Suprapubic skin (tissue), 4 donors: ENCODE measurements around the gene KRTAP4-11. TPM values are rescaled to one million over a fixed set of nuclear protein-coding genes. Genes with fewer than 3 reads are reported as not detected.

Experiments used
- DNase-seq, 2 donors: peaks; one replicate each; pipeline ENCODE4 v3.0.0-alpha.2; 2019; ENCODE audit warnings: low spot score in 2 of 2
- H3K27ac ChIP-seq: fragments of 200-600 bp; sonication (generic); one replicate; pipeline ENCODE4 v1.5.1; 2019
- H3K27me3 ChIP-seq: fragments of 200-600 bp; sonication (generic); one replicate; pipeline ENCODE4 v1.5.1; 2019
- H3K36me3 ChIP-seq: fragments of 200-600 bp; sonication (generic); one replicate; pipeline ENCODE4 v1.5.1; 2019
- H3K4me1 ChIP-seq: fragments of 200-600 bp; sonication (generic); one replicate; pipeline ENCODE4 v1.5.1; 2019
- H3K4me3 ChIP-seq: fragments of 200-600 bp; sonication (generic); one replicate; pipeline ENCODE4 v1.5.1; 2019; ENCODE audit warnings: mild to moderate bottlenecking
- H3K9me3 ChIP-seq: fragments of 200-600 bp; sonication (generic); one replicate; pipeline ENCODE4 v1.5.1; 2019
- CTCF ChIP-seq, 2 donors: fragments of 200-600 bp in 1 of 2; fragments of 450-650 bp in 1 of 2; sonication (generic) in 1 of 2; IDR thresholded peaks; one replicate each; pipeline ENCODE4 v1.5.1; 2016 to 2019; ENCODE audit warnings: antibody characterized with exemption in 2 of 2, mild to moderate bottlenecking in 1 of 2, moderate library complexity in 1 of 2
- EP300 ChIP-seq: sonication (generic); formaldehyde crosslinking; IDR thresholded peaks from one replicate; pipeline ENCODE4 v1.6.1; 2017; ENCODE audit warnings: antibody characterized with exemption
- POLR2A ChIP-seq, 2 donors: fragments of 450-650 bp; IDR thresholded peaks; one replicate each; pipeline ENCODE4 v1.6.1; 2017; ENCODE audit warnings: antibody characterized with exemption in 2 of 2, mild to moderate bottlenecking in 2 of 2, moderate library complexity in 2 of 2
- POLR2AphosphoS5 ChIP-seq, 3 donors: sonication (generic); formaldehyde crosslinking; IDR thresholded peaks; one replicate each; pipeline ENCODE4 v1.6.1; 2017; ENCODE audit warnings: antibody characterized with exemption in 3 of 3
- total RNA-seq, 4 donors: library from RNA; depleted of rRNA; stranded (reverse); fragments of >200 nt; gene quantifications; one replicate each; pipeline ENCODE4 v1.1.0, GENCODE V29; 2016

KRTAP4-11 gene
- total RNA-seq, 4 donors from 2014 or later = 4.3 to 23.4 (median 5.6) TPM; not detected in 1

GRCh38 chr17:41067281-41067680 is 50.9 kb downstream of the KRTAP4-11 start:
- no peak for DNase-seq
- Histone ChIP-seq H3K27me3 (no peaks in the 10 kb centered on the region), H3K36me3 (no peaks in the 10 kb centered on the region), H3K4me3 (no peak overlapping the region), H3K4me1 (no peaks in the 10 kb centered on the region), H3K9me3 (no peaks in the 10 kb centered on the region), H3K27ac (no peak overlapping the region)
- TF ChIP-seq POLR2AphosphoS5 (IDR thresholded peaks at IDR 0.05) (no peak), CTCF (IDR thresholded peaks at IDR 0.05) (no peak), POLR2A (IDR thresholded peaks at IDR 0.05) (no peak), EP300 (no peak)

Other genes starting within 250 kb of the KRTAP4-11 start
- gene KRT20, start 233.1 kb downstream of the KRTAP4-11 start, total RNA-seq = under 1 TPM in 1 of 4 donors, not detected in 3; 0.60 TPM
- 100 to 1,000 TPM in 3 of 4 donors, 10 to 100 TPM in 1; 84.6 to 310 (median 217) TPM for gene KRT23, start 180.7 kb downstream of the KRTAP4-11 start, total RNA-seq
- gene KRT39, start 151.4 kb downstream of the KRTAP4-11 start, total RNA-seq = 10 to 100 TPM in 1 of 4 donors, 1 to 10 TPM in 1, not detected in 2; 2.5 to 13.3 TPM
- 10 to 100 TPM in 1 of 4 donors, 1 to 10 TPM in 1, under 1 TPM in 1, not detected in 1; 0.98 to 12.5 (median 3.9) TPM for gene KRT40, start 134.0 kb downstream of the KRTAP4-11 start, total RNA-seq
- gene KRTAP3-3, start 124.2 kb downstream of the KRTAP4-11 start, total RNA-seq = 10 to 100 TPM in 1 of 4 donors, 1 to 10 TPM in 1, not detected in 2; 2.8 to 22.9 TPM
- 10 to 100 TPM in 2 of 4 donors, 1 to 10 TPM in 1, not detected in 1; 8.0 to 42.6 (median 23.7) TPM for gene KRTAP3-2, start 118.5 kb downstream of the KRTAP4-11 start, total RNA-seq
- gene KRTAP3-1, start 109.2 kb downstream of the KRTAP4-11 start, total RNA-seq = 10 to 100 TPM in 2 of 4 donors, 1 to 10 TPM in 1, not detected in 1; 5.6 to 95.2 (median 15.5) TPM
- gene KRTAP1-5, start 91.2 kb downstream of the KRTAP4-11 start, total RNA-seq = 100 to 1,000 TPM in 1 of 4 donors, 10 to 100 TPM in 2, 1 to 10 TPM in 1; 1.6 to 199 (median 40.4) TPM
- 1 to 10 TPM in 1 of 4 donors, not detected in 3; 3.2 TPM for gene KRTAP1-4, start 88.2 kb downstream of the KRTAP4-11 start, total RNA-seq
- 100 to 1,000 TPM in 1 of 4 donors, 10 to 100 TPM in 2, not detected in 1; 10.7 to 140 (median 28.7) TPM for gene KRTAP1-3, start 83.5 kb downstream of the KRTAP4-11 start, total RNA-seq
- 100 to 1,000 TPM in 1 of 4 donors, 10 to 100 TPM in 1, 1 to 10 TPM in 1, not detected in 1; 9.9 to 165 (median 46.0) TPM for gene KRTAP1-1, start 76.9 kb downstream of the KRTAP4-11 start, total RNA-seq
- gene KRTAP2-1, start 71.1 kb downstream of the KRTAP4-11 start, total RNA-seq = 100 to 1,000 TPM in 1 of 4 donors, 10 to 100 TPM in 2, not detected in 1; 20.1 to 128 (median 37.2) TPM
- gene KRTAP2-2, start 63.1 kb downstream of the KRTAP4-11 start, total RNA-seq = 10 to 100 TPM in 2 of 4 donors, 1 to 10 TPM in 1, not detected in 1; 8.2 to 41.6 (median 25.3) TPM
- 10 to 100 TPM in 1 of 4 donors, under 1 TPM in 1, not detected in 2; 0.64 to 10.8 TPM for gene KRTAP2-3, start 58.3 kb downstream of the KRTAP4-11 start, total RNA-seq
- gene KRTAP2-4, start 52.5 kb downstream of the KRTAP4-11 start, total RNA-seq = 10 to 100 TPM in 2 of 4 donors, 1 to 10 TPM in 1, not detected in 1; 6.5 to 76.9 (median 13.4) TPM
- 10 to 100 TPM in 1 of 4 donors, 1 to 10 TPM in 2, not detected in 1; 7.9 to 50.0 (median 8.5) TPM for gene KRTAP4-7, start 34.2 kb downstream of the KRTAP4-11 start, total RNA-seq
- 10 to 100 TPM in 2 of 4 donors, 1 to 10 TPM in 1, not detected in 1; 4.4 to 15.2 (median 13.6) TPM for gene KRTAP4-8, start 20.2 kb downstream of the KRTAP4-11 start, total RNA-seq
- not detected for gene KRTAP4-16, start 16.2 kb downstream of the KRTAP4-11 start, total RNA-seq
- 10 to 100 TPM in 3 of 4 donors, not detected in 1; 10.1 to 58.8 (median 13.1) TPM for gene KRTAP4-9, start 13.0 kb downstream of the KRTAP4-11 start, total RNA-seq
- gene KRTAP4-12, start 5.8 kb upstream of the KRTAP4-11 start, total RNA-seq = 10 to 100 TPM in 1 of 4 donors, 1 to 10 TPM in 2, not detected in 1; 6.1 to 54.5 (median 8.3) TPM
- 10 to 100 TPM in 2 of 4 donors, 1 to 10 TPM in 1, not detected in 1; 9.0 to 45.0 (median 13.0) TPM for gene KRTAP4-6, start 22.2 kb upstream of the KRTAP4-11 start, total RNA-seq
- 10 to 100 TPM in 1 of 4 donors, 1 to 10 TPM in 2, not detected in 1; 1.1 to 19.2 (median 2.2) TPM for gene KRTAP4-5, start 31.5 kb upstream of the KRTAP4-11 start, total RNA-seq
- gene KRTAP4-4, start 42.4 kb upstream of the KRTAP4-11 start, total RNA-seq = 10 to 100 TPM in 2 of 4 donors, 1 to 10 TPM in 1, not detected in 1; 7.7 to 81.7 (median 24.6) TPM
- 10 to 100 TPM in 2 of 4 donors, 1 to 10 TPM in 1, not detected in 1; 9.0 to 35.4 (median 16.4) TPM for gene KRTAP4-3, start 49.8 kb upstream of the KRTAP4-11 start, total RNA-seq
- 10 to 100 TPM in 3 of 4 donors, not detected in 1; 16.1 to 86.3 (median 16.3) TPM for gene KRTAP4-2, start 59.8 kb upstream of the KRTAP4-11 start, total RNA-seq
- 10 to 100 TPM in 2 of 4 donors, 1 to 10 TPM in 1, not detected in 1; 4.2 to 51.7 (median 16.7) TPM for gene KRTAP4-1, start 66.5 kb upstream of the KRTAP4-11 start, total RNA-seq
- gene KRTAP9-1, start 71.5 kb upstream of the KRTAP4-11 start, total RNA-seq = 1 to 10 TPM in 1 of 4 donors, not detected in 3; 1.1 TPM
- gene KRTAP9-2, start 108.3 kb upstream of the KRTAP4-11 start, total RNA-seq = 100 to 1,000 TPM in 1 of 4 donors, 10 to 100 TPM in 2, not detected in 1; 36.3 to 127 (median 60.8) TPM
- gene KRTAP9-3, start 114.1 kb upstream of the KRTAP4-11 start, total RNA-seq = 100 to 1,000 TPM in 1 of 4 donors, 10 to 100 TPM in 2, not detected in 1; 29.0 to 178 (median 61.4) TPM
- 10 to 100 TPM in 3 of 4 donors, not detected in 1; 27.1 to 89.8 (median 46.6) TPM for gene KRTAP9-8, start 119.6 kb upstream of the KRTAP4-11 start, total RNA-seq
- 100 to 1,000 TPM in 1 of 4 donors, 10 to 100 TPM in 2, not detected in 1; 18.8 to 103 (median 50.1) TPM for gene KRTAP9-4, start 131.3 kb upstream of the KRTAP4-11 start, total RNA-seq
- gene KRTAP9-9, start 137.0 kb upstream of the KRTAP4-11 start, total RNA-seq = 10 to 100 TPM in 3 of 4 donors, not detected in 1; 14.3 to 53.1 (median 23.9) TPM
- 1 to 10 TPM in 1 of 4 donors, under 1 TPM in 1, not detected in 2; 0.52 to 7.1 TPM for gene KRTAP9-6, start 147.0 kb upstream of the KRTAP4-11 start, total RNA-seq
- gene KRTAP9-7, start 157.3 kb upstream of the KRTAP4-11 start, total RNA-seq = 10 to 100 TPM in 1 of 4 donors, 1 to 10 TPM in 1, not detected in 2; 10.0 to 20.3 TPM
- 1 to 10 TPM in 2 of 4 donors, under 1 TPM in 1, not detected in 1; 0.85 to 3.4 (median 2.2) TPM for gene KRTAP29-1, start 184.5 kb upstream of the KRTAP4-11 start, total RNA-seq
- 10 to 100 TPM in 1 of 4 donors, 1 to 10 TPM in 2, not detected in 1; 2.2 to 22.0 (median 4.0) TPM for gene KRTAP16-1, start 190.9 kb upstream of the KRTAP4-11 start, total RNA-seq
- 10 to 100 TPM in 2 of 4 donors, 1 to 10 TPM in 1, not detected in 1; 8.0 to 81.5 (median 24.2) TPM for gene KRTAP17-1, start 197.3 kb upstream of the KRTAP4-11 start, total RNA-seq
- 100 to 1,000 TPM in 1 of 4 donors, 10 to 100 TPM in 1, 1 to 10 TPM in 2; 1.2 to 144 (median 8.3) TPM for gene KRT33A, start 232.5 kb upstream of the KRTAP4-11 start, total RNA-seq